Measurements from ENCODE around the gene HHIP. TPM values are rescaled to one million over a fixed set of nuclear protein-coding genes. Genes with fewer than 3 reads are reported as not detected.

The HHIP gene
- total and polyA plus RNA-seq, 2 donors (not counting 1 experiment from before 2014, with no cell fraction given) = 0.39 TPM; not detected in 1

DNA sequence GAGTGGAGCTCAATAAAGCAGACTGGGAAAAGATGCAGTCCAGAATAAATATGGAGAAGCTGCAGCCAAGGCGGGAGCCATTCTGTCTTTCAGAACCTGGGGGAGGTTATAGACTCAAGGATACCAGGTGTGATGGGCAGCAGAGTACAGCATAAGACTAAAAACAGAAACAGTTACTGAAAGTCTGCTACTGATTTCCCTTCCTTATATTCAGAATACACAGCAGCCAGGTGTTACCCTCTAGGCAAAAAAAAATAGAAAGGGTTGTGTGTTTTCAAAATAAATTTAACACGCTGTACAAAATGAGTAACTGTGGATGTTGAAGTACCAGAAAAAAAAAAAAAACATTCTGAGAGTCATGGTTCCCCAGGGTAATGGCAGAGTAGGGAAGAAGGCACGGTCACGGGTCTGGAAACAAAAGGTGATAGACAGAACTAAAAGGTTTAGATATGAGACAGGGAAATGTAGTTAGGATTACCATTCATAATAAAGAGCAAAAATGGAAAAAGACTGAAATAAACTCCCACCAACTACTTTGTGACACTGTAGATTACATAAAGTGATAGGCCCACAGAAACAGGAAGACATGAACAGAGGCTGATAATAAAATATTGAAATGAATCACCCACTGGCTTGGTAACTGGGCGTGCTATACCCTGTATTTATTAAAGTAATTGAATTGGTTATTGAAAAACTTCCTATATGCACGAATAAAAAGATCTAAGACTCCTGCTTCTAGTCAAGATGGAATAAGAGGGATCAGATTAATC lies 10.8 kb upstream of the HHIP start:
- Mint-ChIP-seq H3K4me3 (no peak overlapping the region), H3K9me3 (ENCODE audit: insufficient read depth) (no peaks in the 10 kb centered on the region), H3K27ac (no peak overlapping the region), H3K4me1 (peaks cover 3% of the 10 kb centered on the region), H3K27me3 (peaks cover 4% of the 10 kb centered on the region)
- H3K79me2 ChIP-seq (ENCODE audit: control insufficient read depth, insufficient read depth, low read length) = no peaks in the 10 kb centered on the region
- no peak overlapping the region for H3K27ac ChIP-seq (ENCODE audit: low read length in 2 of 2)
- no peak for TF ChIP-seq EZH2 (IDR thresholded peaks at IDR 0.05; ENCODE audit: borderline replicate concordance, insufficient read depth, low read depth, low read length, poor library complexity, severe bottlenecking)
- TF ChIP-seq, protein P1, sequence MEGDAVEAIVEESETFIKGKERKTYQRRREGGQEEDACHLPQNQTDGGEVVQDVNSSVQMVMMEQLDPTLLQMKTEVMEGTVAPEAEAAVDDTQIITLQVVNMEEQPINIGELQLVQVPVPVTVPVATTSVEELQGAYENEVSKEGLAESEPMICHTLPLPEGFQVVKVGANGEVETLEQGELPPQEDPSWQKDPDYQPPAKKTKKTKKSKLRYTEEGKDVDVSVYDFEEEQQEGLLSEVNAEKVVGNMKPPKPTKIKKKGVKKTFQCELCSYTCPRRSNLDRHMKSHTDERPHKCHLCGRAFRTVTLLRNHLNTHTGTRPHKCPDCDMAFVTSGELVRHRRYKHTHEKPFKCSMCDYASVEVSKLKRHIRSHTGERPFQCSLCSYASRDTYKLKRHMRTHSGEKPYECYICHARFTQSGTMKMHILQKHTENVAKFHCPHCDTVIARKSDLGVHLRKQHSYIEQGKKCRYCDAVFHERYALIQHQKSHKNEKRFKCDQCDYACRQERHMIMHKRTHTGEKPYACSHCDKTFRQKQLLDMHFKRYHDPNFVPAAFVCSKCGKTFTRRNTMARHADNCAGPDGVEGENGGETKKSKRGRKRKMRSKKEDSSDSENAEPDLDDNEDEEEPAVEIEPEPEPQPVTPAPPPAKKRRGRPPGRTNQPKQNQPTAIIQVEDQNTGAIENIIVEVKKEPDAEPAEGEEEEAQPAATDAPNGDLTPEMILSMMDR (IDR thresholded peaks at IDR 0.05) = no peak
- no peaks in the 10 kb centered on the region for H3K27me3 ChIP-seq (replicated peaks in 1 of 4; ENCODE audit: control extremely low read depth in 1 of 4, control insufficient read depth in 3 of 4, insufficient read depth in 4 of 4, low read length in 3 of 4)
- H3K4me1 ChIP-seq (ENCODE audit: control insufficient read depth in 2 of 2, insufficient read depth in 2 of 2, low read length in 2 of 2) = peaks cover 2 to 4% of the 10 kb centered on the region in 2 donors
- H3K9me3 ChIP-seq (ENCODE audit: control extremely low read depth in 1 of 3, control insufficient read depth in 2 of 3, insufficient read depth in 1 of 3, low read length in 2 of 3) = no peaks in the 10 kb centered on the region
- H3K4me2 ChIP-seq (replicated peaks; ENCODE audit: low read depth, low read length, poor library complexity, severe bottlenecking) = no peak overlapping the region
- no peaks in the 10 kb centered on the region for H4K20me1 ChIP-seq (ENCODE audit: control insufficient read depth, insufficient read depth, low read length, poor library complexity, severe bottlenecking)
- POLR2A ChIA-PET = no interaction called here
- DNase-seq (no peak), ATAC-seq (ENCODE audit: low read depth) (no peak)
- intact Hi-C loops (cut with micrococcal nuclease) = no loop called here
- 10% methylated on average over 2 of the region's 6 CpGs for WGBS (ENCODE audit: insufficient coverage)
- no peak overlapping the region for H3K4me3 ChIP-seq (ENCODE audit: control extremely low read depth in 1 of 5, extremely low read depth in 1 of 5, insufficient read depth in 1 of 5, low read depth in 2 of 5, low read length in 4 of 5)
- H2AFZ ChIP-seq (ENCODE audit: insufficient read depth, low read depth, low read length, poor library complexity, severe bottlenecking) = no peak overlapping the region
- CTCF ChIA-PET = no interaction called here
- no peak overlapping the region for H3K9ac ChIP-seq (ENCODE audit: low read length)
- no peaks in the 10 kb centered on the region for H3K36me3 ChIP-seq (replicated peaks in 1 of 2; ENCODE audit: control extremely low read depth in 1 of 2, control insufficient read depth in 1 of 2, extremely low read depth in 1 of 2, insufficient read depth in 2 of 2, low read length in 1 of 2)

Data from B cell (primary cell).